RWPE2 (cell line): ENCODE measurements around the gene KIF19.

ENCODE experiments used
- ATAC-seq: fragments of 200-7000 bp; cut with Tn5 transposase; 3 replicates; pipeline ENCODE4 v1.9.1; 2021; ENCODE audit warnings: low read depth
- DNase-seq: peaks from one replicate; pipeline ENCODE4 v3.0.0-alpha.2; 2020; ENCODE audit warnings: low spot score
- H3K27ac ChIP-seq: fragments of 450-650 bp; 2 replicates; pipeline ENCODE4 v1.5.1; 2017; ENCODE audit warnings: mild to moderate bottlenecking; ENCODE audit not compliant: poor library complexity, severe bottlenecking
- H3K27me3 ChIP-seq: fragments of 250-450 bp; sonication (Bioruptor Pico); 2 replicates; pipeline ENCODE4 v1.5.1; 2021; ENCODE audit warnings: mild to moderate bottlenecking, moderate library complexity; ENCODE audit not compliant: insufficient read depth, poor library complexity, severe bottlenecking
- H3K36me3 ChIP-seq: fragments of 250-450 bp; sonication (Bioruptor Pico); 2 replicates; pipeline ENCODE4 v1.5.1; 2020; ENCODE audit warnings: low read depth, mild to moderate bottlenecking, moderate library complexity
- H3K4me1 ChIP-seq: fragments of 250-450 bp; sonication (Bioruptor Pico); 2 replicates; pipeline ENCODE4 v1.5.1; 2021; ENCODE audit warnings: mild to moderate bottlenecking, moderate library complexity; ENCODE audit not compliant: insufficient read depth, poor library complexity, severe bottlenecking
- H3K4me3 ChIP-seq: fragments of 250-450 bp; sonication (Bioruptor Pico); 2 replicates; pipeline ENCODE4 v1.5.1; 2021; ENCODE audit warnings: mild to moderate bottlenecking, moderate library complexity; ENCODE audit not compliant: severe bottlenecking
- H3K9me3 ChIP-seq: fragments of 250-450 bp; sonication (Bioruptor Pico); 2 replicates; pipeline ENCODE4 v1.5.1; 2021; ENCODE audit warnings: mild to moderate bottlenecking, moderate library complexity; ENCODE audit not compliant: severe bottlenecking
- CTCF ChIP-seq: fragments of 450-650 bp; IDR thresholded peaks from one replicate; pipeline ENCODE4 v1.5.1; 2017; ENCODE audit warnings: mild to moderate bottlenecking, moderate library complexity; ENCODE audit not compliant: poor library complexity, severe bottlenecking

Gene KIF19

GRCh38 chr17:74389084-74389753 is 63.2 kb downstream of the KIF19 start:
- no peak for ATAC-seq
- no peaks in the 10 kb centered on the region for H3K36me3 ChIP-seq
- no peak for TF ChIP-seq CTCF
- H3K9me3 ChIP-seq, result no peaks in the 10 kb centered on the region
- no peaks in the 10 kb centered on the region for H3K4me1 ChIP-seq
- DNase-seq, result no peak
- no peak overlapping the region for H3K27ac ChIP-seq
- no peaks in the 10 kb centered on the region for H3K27me3 ChIP-seq
- H3K4me3 ChIP-seq, result no peak overlapping the region

- ATAC-seq, result no peak
- Histone ChIP-seq H3K9me3 (no peaks in the 10 kb centered on the region), H3K27me3 (no peaks in the 10 kb centered on the region), H3K36me3 (no peaks in the 10 kb centered on the region), H3K27ac (no peak overlapping the region), H3K4me1 (no peaks in the 10 kb centered on the region), H3K4me3 (no peak overlapping the region)
- no peak for DNase-seq
- TF ChIP-seq CTCF, result no peak
Measured at GRCh38 chr17:74389937-74390679, 64.1 kb downstream of the KIF19 start.

GRCh38 chr17:74390680-74391653 is 64.9 kb downstream of the KIF19 start:
- no peaks in the 10 kb centered on the region for H3K9me3 ChIP-seq
- H3K4me3 ChIP-seq, result no peak overlapping the region
- H3K27ac ChIP-seq, result no peak overlapping the region
- no peak for TF ChIP-seq CTCF
- DNase-seq (no peak), ATAC-seq (no peak)
- no peaks in the 10 kb centered on the region for H3K4me1 ChIP-seq
- no peaks in the 10 kb centered on the region for H3K36me3 ChIP-seq
- H3K27me3 ChIP-seq, result no peaks in the 10 kb centered on the region

GRCh38 chr17:74391771-74392170 is 65.7 kb downstream of the KIF19 start:
- DNase-seq, result no peak
- no peaks in the 10 kb centered on the region for H3K36me3 ChIP-seq

More at GRCh38 chr17:74391771-74392170, 65.7 kb downstream of the KIF19 start:
- Histone ChIP-seq H3K9me3 (no peaks in the 10 kb centered on the region), H3K27ac (no peak overlapping the region), H3K4me3 (no peak overlapping the region), H3K27me3 (no peaks in the 10 kb centered on the region), H3K4me1 (no peaks in the 10 kb centered on the region)
- ATAC-seq, result no peak
- no peak for TF ChIP-seq CTCF
